IPS-NIHi11 (cell line): Measurements from ENCODE around the gene TGM5.
"Not testable (repeated sequence)": the region's sequence is repeated elsewhere in the genome, so short reads cannot be mapped to it uniquely, and the experiment has no call there.

Source experiments
- DNase-seq: peaks from one replicate; pipeline ENCODE4 v3.0.0; 2012; ENCODE audit warnings: mixed read lengths, low spot score

The TGM5 gene

DNA sequence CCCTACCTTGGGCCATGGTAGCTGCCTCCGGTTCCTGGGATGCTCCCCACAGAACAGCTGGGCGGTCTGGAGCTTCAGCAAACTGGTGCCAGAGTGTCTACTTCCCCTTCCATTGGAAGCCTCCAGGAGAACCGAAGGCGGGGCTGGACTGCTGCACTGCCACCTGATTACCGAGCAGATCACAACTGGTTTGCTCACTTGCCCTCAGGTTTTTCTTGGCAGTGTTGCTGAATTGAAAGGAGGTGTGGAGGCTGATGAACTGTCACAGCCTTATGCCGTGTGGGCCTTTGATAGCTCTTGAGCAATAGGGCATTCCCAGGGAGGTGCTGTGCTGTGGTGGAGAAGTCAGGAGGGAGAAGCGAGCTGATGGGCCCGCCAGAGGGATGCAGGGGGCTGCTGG, at the start of gene TGM5:
TSS of gene TGM5 (minus strand) at position 95 of the 400 bp plus-strand sequence. CDS start at position 16, 79 bp downstream.
- DNase-seq = no peak

DNA sequence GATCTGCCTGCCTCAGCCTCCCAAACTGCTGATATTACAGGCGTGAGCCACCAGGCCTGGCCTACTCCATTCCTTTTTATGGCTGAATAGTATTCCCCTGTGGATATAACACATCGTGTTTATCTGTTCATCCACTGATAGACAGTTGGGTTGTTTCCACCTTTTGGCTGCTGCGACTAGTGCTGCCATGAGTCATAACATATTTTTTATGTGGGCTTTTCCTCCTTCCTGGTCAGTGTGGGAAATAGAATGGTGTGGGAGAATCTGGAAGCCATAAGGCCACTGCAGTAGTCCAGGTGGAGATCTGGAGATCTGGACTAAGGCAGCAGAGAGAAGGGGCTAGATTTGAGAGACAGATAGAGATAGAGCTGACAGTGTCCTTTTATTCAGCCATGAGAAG, 47.4 kb upstream of the TGM5 start:
- DNase-seq = no peak

DNA sequence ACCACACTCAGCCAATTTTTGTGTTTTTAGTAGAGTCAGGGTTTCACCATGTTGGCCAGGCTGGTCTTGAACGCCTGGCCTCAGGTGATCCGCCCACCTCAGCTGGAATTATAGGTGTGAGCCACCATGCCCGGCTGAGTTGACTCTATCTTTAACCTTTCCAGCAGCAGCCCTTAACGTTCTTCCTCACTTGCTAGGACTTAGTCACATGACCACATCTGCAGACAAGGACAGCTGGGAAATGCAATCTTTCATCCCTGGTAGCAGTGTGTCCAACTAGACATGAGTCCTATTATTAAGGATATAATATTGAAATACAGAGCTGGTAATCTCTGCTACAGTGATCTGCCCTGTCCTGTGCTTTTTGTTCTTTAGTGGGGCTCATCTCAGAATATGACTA, 45.6 kb upstream of the TGM5 start:
- DNase-seq = no peak

DNA sequence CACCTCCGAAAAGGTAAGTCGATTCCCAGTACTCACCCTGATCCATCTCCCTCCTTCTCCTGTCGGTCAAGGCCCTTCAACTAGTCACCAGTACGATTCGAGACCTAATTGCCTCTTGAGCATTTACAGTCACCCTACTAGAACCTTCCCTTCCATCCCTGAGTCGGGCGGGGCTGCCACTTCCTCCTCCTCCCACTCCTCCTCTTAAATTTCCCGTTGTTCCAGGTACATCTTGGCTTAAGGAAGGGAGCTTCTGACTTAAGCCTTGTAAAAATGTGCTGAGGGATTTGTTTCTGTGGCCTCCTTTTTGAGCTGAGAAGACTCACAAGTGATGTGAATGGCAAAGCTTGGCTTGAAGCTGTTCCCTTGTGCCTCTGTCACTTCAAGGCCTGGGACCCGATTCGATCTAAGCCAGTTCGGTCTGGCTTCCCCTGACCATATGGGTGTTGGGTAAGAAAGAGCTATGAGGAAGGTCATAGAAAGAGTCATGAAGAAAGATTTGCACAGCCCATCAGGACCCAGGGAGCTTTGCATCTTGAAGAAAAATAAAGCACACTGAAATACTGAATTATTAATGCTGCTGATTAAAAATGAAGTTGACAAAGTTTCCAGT, 35.6 kb upstream of the TGM5 start, which contains the start of gene TGM7:
TSS of gene TGM7 (minus strand) at position 51 of the 613 bp plus-strand sequence.
- no peak for DNase-seq

DNA sequence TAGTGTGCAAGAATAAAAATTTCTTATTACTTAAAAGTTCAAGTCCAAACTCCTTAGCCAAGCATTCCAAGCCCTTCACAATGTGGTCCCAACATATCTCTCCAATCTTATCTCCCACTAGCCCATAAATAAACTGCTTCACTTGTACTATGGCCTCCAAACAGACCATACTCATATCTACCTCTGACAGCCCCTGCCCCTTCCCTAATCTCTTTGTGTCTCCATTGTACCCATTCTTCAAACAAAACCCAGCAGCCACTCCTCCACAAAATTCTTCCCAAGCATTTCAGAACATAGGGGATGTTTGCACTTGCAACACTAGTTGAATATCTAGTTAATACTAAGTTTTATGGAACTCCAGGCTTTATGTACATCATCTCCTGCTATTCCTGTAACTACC, 33.2 kb upstream of the TGM5 start:
- DNase-seq = no peak

GRCh38 chr15:43299411-43299810, 32.7 kb upstream of the TGM5 start:
- DNase-seq = no peak

DNA sequence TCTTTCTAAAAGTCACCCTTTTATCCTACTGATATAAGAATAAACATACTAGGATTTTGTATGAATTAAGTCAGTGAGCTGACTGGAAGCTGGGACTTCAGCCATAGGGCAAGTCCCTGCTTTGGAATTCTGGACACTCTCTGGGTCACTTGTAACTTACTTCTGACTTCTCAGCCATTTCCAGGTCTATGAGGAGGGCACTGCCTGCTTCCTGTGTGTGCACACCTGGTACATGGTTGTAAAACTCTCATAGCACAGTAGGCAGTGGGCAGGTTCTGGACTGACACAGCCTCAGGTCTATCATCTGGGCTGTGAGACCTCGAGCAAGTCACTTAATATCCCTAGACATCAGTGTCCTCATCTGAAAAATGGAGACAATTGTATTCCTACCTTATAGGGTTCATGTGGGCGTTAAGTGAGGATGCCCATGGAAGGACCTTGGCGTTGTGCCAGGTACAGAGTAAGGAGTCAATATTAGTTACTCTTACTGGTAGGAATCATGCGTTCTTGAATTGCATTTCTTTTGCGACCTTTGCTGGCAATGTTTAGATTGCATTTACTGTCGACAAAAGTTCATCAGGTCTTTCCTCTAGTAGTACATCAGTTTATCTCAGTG, 27.5 kb upstream of the TGM5 start:
- no peak for DNase-seq

- peak; percentile 84 for DNase-seq
These were observed 26.7 kb upstream of the TGM5 start for GRCh38 chr15:43293432-43293831.

DNA sequence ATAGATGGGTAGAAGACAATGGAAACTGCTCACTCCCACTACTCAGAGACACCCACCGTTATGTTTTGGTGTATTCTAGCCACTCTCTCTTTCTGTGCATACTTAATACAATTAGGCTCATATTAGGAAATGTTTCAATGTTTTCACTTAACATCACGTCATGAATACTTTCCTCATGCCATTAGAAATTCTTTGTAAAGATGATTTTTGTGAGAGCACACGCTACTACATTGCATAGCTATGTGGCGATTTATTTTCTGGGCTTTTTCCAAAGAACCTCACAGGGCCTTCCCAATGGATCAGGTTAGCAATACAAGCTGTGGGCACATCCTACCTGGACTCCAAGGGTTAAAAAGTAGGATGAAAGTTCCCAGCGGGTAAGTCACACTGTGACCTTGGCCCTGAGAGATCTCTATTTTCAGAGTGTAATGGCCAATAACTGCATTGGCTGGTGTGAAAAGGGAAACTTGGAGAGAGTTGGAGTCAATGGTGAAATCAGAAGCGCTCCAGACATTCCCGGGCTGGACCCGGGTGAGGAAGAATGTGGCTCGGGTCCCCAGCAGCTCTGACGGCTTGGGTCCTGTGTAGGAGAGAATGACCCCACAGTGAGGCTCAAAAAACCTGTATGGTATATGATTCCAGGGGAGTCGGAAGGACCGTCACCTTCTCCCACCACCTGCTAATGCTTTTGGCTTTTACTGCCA, 25.8 kb upstream of the TGM5 start:
- no peak for DNase-seq

GRCh38 chr15:43289656-43290055, 22.9 kb upstream of the TGM5 start:
- not testable (repeated sequence) for DNase-seq

GRCh38 chr15:43287254-43287653, 20.5 kb upstream of the TGM5 start:
- no peak for DNase-seq

- no peak for DNase-seq
These were observed 19.3 kb upstream of the TGM5 start for GRCh38 chr15:43286074-43286473.

GRCh38 chr15:43285609-43286037, 18.9 kb upstream of the TGM5 start:
- peak; percentile 79 for DNase-seq

DNA sequence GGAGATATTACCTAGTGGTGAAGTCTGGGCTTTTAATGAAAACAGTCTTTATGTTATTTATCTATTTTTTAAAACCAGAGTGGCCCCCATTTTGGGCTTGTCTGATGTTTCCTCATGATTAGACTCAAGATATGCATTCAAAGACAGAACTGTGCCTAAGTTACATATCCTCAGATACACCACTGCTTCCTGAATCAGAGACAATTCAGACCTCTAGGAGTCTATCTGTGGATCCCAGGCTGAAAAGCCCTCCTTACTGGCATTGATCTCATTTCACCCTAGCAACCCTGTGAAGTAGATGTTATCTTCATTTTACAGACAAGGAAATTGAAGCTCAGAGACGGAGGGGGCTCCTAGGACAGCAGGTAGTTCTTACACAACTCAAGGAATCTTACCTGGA, 16.8 kb upstream of the TGM5 start:
- DNase-seq = no peak

DNA sequence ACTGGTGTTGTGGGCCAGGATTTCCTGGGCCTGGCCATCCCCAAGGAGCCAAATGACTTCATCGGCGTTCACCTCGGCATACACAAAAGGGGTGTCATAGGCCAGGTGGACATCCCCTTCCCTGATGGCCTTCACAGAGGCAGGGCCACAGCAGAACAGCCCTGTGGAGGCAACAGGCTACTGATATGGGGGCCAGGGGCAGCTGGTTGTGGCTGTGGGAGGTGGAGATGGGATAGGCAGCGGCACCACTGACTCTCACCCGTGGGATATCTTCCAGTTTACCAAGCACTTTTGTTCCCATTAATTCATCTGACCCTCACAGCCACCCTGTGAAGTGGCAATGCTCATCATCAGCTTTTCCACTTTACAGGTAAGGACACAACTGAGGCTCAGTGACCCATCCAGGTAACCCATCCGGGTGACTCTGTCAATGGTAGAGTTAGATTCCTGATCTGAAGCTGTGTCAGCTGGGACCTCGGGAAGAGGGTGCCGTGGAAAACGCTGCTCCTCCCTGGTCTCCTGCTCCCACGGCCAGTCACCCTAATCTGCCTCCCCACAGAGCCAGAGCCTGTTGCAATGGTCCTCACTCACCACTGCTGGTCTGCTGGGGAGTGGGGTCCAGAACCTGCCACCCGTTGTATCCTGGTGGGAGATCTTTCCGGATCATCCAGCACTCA, 15.3 kb upstream of the TGM5 start:
- DNase-seq = no peak

DNA sequence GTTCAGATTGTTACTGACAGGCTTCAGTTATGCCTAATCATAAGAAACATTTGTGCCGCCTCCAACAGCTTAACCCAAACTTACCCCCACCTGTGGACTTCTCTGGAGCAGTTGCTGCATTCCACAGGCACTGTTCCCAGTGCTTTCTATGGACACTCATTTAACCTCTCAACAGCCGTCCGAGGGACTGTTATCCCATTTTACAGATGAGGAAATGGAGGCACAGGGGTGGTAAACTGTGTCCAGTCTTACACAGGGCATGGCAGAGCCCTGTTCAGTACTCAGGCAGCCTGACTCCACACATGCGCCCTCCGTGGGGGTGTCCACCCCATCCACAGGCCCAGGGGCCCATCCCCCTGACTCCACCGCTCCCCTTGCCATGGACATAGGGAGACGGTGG, 14.3 kb upstream of the TGM5 start:
- no peak for DNase-seq

DNA sequence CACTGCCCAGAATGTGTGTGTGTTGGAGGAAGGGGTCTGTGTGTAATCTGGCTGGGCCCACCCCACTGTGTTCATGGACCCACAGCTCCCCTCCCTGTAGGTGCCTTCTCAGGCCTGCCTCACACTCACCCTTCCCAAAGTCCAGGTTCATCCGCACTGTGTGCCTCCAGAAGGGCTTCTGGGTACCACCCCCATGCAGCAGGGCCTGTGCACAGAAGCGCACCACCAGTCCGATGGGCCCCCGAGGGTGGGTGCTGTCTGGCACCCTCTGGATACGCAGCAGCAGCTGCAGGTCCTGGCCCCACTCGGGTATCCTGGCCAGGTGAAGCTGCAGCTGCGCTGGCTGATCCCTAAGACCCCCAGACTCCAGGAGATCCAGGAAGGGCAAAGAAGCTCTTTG, 12.8 kb upstream of the TGM5 start:
- no peak for DNase-seq

DNA sequence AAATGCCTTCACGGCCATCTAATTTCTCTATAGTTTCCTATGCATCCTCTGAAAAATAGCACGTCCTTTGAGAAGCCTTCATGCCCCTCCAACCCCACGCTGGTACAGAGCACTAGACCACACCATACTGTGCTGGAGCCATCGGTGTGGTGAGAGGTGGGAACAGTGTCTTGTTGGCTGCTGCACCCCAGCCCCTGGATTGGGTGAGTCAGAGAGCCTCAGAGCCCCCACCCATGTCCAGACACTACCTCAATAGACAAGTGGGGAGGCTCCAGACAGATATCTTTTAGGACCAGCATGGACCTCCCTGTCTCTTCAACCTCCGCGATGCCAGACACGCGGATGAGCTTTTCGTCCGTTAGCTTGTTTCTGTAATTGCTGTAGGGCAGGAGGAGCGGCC, 12.1 kb upstream of the TGM5 start:
- DNase-seq = no peak

- no peak for DNase-seq
These were observed 11.2 kb upstream of the TGM5 start for GRCh38 chr15:43277901-43278300.

DNA sequence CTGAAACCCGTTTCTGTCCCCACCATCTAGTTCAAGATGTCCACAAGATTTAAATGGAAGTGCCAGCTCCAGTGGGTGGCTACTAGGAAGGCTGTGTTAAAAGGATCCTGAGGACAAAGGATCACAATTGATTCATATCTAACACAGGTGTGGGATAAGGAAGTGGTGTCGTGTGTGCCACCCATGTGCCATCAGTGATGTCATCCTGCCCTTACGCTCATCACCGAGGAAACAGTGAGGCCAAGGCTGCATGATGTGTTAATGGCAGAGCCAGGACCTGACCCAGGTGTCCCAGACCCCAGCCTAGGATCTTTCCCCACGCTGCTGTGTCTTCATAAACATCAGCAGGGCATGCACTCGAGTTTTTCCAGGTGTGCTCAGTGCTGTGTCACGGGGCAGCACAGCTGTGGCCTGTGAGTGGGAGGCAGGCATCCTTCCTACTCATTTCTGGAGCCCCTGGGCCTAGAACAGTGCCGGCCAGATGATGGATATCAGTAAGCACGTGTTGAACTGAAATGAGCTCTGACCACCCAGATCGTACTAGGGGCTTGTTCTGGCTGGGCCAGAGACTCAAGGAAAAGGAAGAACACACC, 10.6 kb upstream of the TGM5 start:
- no peak for DNase-seq

DNA sequence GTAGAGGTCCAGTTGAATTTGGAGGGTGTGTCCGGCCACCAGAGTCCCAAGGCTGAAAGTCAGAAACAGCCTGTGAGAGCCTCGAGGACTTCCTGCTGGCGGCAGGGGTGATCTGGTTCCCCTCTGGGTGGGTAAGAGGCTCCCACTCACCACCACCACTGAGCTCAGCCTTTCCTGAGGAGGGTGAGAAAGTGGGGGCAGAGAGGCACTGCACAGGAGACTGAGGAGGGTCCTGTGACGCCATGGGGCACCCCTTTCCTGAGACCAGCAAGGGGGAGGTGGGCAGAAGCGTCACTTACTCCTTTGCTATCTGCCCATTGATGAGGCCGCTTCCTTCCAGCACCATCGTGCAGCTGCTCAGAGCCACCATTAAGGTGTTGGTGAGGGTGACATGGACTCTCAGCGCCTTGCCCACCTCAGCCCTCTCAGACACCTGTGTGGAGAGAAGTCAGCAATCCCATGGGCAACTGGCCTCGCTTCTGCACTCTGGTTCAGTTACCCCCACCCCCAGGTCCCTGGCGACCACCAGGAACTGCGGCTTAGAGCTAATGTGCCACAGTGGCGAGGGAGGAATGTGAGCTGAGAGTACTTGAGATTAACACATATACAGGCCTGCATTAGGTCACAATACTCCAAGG, 10.0 kb upstream of the TGM5 start:
- no peak for DNase-seq
